Gastrocnemius medialis (tissue), 4 donors: Measurements from ENCODE around the gene MAPK8. TPM values are rescaled to one million over a fixed set of nuclear protein-coding genes. Genes with fewer than 3 reads are reported as not detected.

ENCODE experiments used
- ATAC-seq, 2 donors: fragments of 150-250 bp; one replicate each; pipeline ENCODE4 v1.9.1; 2016
- DNase-seq, 2 donors: peaks; one replicate each; pipeline ENCODE4 v3.0.0-alpha.2; 2019
- H3K27ac ChIP-seq, 4 donors: fragments of 200-600 bp; sonication (generic); 1 replicate in 1 of 4; 2 replicates in 3 of 4; pipeline ENCODE4 v1.5.1; 2016 to 2018; ENCODE audit warnings: mild to moderate bottlenecking in 2 of 4, moderate library complexity in 1 of 4
- H3K27me3 ChIP-seq, 3 donors: fragments of 200-600 bp; sonication (generic) in 2 of 3; 1 replicate in 1 of 3; 2 replicates in 2 of 3; pipeline versions ENCODE4 v1.5.1 to v1.6.0; 2016 to 2019; ENCODE audit warnings: mild to moderate bottlenecking in 1 of 3, moderate library complexity in 1 of 3
- H3K36me3 ChIP-seq, 2 donors: fragments of 200-600 bp; sonication (generic) in 1 of 2; one replicate each; pipeline ENCODE4 v1.5.1; 2017 to 2018
- H3K4me1 ChIP-seq, 2 donors: fragments of 200-600 bp; sonication (generic) in 1 of 2; one replicate each; pipeline ENCODE4 v1.5.1; 2016 to 2017; ENCODE audit warnings: mild to moderate bottlenecking in 2 of 2
- H3K4me3 ChIP-seq, 4 donors: fragments of 200-600 bp; sonication (generic) in 3 of 4; 1 replicate in 1 of 4; 2 replicates in 3 of 4; pipeline ENCODE4 v1.5.1; 2016 to 2019; ENCODE audit warnings: mild to moderate bottlenecking in 2 of 4
- H3K9me3 ChIP-seq, 3 donors: fragments of 200-600 bp; sonication (generic) in 2 of 3; 1 replicate in 1 of 3; 2 replicates in 2 of 3; pipeline ENCODE4 v1.5.1; 2016 to 2019
- POLR2A ChIP-seq, 2 donors: fragments of 450-650 bp; IDR thresholded peaks; one replicate each; pipeline ENCODE4 v1.6.1; 2017; ENCODE audit warnings: antibody characterized with exemption in 2 of 2, mild to moderate bottlenecking in 2 of 2, moderate library complexity in 2 of 2
- in situ Hi-C, 4 donors: fragments of 200-750 bp; cut with MboI; loops; one replicate each; pipeline versions ENCODE4 v1.15.0 to v1.8.0; 2017; ENCODE audit warnings: low sequenced_read_pairs in 4 of 4
- intact Hi-C: fragments of 100-400 bp; cut with DNase I; formaldehyde crosslinking; loops from one replicate; pipeline ENCODE4 v1.15.1; 2023; ENCODE audit warnings: low total_unique reads
- total RNA-seq, 4 donors: library from RNA; depleted of rRNA; stranded (reverse); fragments of >200 nt; gene quantifications; one replicate each; pipeline versions ENCODE4 v1.1.0 to v1.2.3, GENCODE V29; 2016
- TF ChIP-seq, protein P1 (sequence below), 5 experiments: fragments of 450-650 bp in 3 of 5; fragments of 200-600 bp in 2 of 5; sonication (generic) in 2 of 5; IDR thresholded peaks in 4 of 5; conservative IDR thresholded peaks in 1 of 5; 1 replicate in 4 of 5; 2 replicates in 1 of 5; pipeline ENCODE4 v1.5.1; 2016 to 2019; ENCODE audit warnings: antibody characterized with exemption in 5 of 5, mild to moderate bottlenecking in 3 of 5, moderate library complexity in 3 of 5

The MAPK8 gene
- total RNA-seq, 4 donors from 2014 or later = 25.6 to 52.1 (median 35.4) TPM

DNA sequence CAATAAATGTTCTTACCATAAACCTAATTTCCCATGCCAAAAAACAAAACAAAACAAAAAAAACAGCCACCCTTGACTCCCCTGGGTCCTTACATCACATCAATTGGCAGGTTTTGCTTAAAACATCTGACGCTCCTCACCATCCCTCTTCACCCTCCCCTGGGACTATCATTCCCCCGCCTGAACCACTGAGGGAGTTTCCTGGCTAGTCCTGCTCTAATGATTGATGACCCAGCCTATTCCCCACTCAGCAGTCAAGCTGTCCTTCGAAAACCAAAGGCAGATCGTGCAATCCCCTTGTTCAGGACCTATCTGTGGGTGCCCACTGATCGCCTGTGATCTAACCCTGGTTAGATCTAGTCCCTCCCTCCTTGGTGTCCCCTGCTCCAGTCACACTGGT, 20.8 kb upstream of the MAPK8 start:
- Histone ChIP-seq H3K27me3 (peaks cover 0 to 3% (median 0%) of the 10 kb centered on the region in 3 donors), H3K27ac (no peak overlapping the region), H3K36me3 (no peaks in the 10 kb centered on the region), H3K4me1 (no peaks in the 10 kb centered on the region), H3K4me3 (no peak overlapping the region), H3K9me3 (peaks cover 0 to 5% (median 0%) of the 10 kb centered on the region in 3 donors)
- TF ChIP-seq, protein P1, sequence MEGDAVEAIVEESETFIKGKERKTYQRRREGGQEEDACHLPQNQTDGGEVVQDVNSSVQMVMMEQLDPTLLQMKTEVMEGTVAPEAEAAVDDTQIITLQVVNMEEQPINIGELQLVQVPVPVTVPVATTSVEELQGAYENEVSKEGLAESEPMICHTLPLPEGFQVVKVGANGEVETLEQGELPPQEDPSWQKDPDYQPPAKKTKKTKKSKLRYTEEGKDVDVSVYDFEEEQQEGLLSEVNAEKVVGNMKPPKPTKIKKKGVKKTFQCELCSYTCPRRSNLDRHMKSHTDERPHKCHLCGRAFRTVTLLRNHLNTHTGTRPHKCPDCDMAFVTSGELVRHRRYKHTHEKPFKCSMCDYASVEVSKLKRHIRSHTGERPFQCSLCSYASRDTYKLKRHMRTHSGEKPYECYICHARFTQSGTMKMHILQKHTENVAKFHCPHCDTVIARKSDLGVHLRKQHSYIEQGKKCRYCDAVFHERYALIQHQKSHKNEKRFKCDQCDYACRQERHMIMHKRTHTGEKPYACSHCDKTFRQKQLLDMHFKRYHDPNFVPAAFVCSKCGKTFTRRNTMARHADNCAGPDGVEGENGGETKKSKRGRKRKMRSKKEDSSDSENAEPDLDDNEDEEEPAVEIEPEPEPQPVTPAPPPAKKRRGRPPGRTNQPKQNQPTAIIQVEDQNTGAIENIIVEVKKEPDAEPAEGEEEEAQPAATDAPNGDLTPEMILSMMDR (IDR thresholded peaks at IDR 0.05 in 4 of 5, conservative IDR thresholded peaks at IDR 0.05 in 1 of 5) = no peak
- TF ChIP-seq POLR2A (IDR thresholded peaks at IDR 0.05) = no peak
- in situ Hi-C loops (no loop called here), intact Hi-C loops (no loop called here)
- no peak for DNase-seq
- ATAC-seq = no peak

DNA sequence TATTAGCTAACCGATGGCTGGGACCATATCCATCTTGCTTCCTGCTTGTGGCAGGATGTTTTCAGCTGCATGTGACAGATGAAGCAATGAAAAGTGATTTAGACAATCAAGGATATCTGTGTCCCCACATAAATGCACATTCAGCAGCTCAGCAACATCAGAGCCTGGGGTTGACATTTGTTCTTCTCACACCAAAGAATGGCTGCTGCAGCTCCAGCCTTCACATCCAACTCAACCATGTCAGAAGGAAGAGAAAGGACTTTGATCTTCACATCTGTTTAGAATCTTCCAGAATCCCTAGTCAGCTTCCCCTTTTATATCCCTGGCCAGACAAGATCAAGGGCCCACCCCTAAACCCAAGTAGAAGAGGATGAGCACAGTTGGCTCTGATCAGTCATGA, 20.1 kb upstream of the MAPK8 start:
- DNase-seq (no peak), ATAC-seq (no peak)
- in situ Hi-C loops (no loop called here), intact Hi-C loops (no loop called here)
- H3K9me3 ChIP-seq = peaks cover 0 to 5% (median 0%) of the 10 kb centered on the region in 3 donors
- H3K36me3 ChIP-seq = no peaks in the 10 kb centered on the region
- no peak overlapping the region for H3K4me3 ChIP-seq
- TF ChIP-seq, protein P1 (IDR thresholded peaks at IDR 0.05 in 4 of 5, conservative IDR thresholded peaks at IDR 0.05 in 1 of 5) = no peak
- no peak for TF ChIP-seq POLR2A (IDR thresholded peaks at IDR 0.05)
- no peaks in the 10 kb centered on the region for H3K4me1 ChIP-seq
- no peak overlapping the region for H3K27ac ChIP-seq
- H3K27me3 ChIP-seq = peaks cover 0 to 3% (median 0%) of the 10 kb centered on the region in 3 donors

DNA sequence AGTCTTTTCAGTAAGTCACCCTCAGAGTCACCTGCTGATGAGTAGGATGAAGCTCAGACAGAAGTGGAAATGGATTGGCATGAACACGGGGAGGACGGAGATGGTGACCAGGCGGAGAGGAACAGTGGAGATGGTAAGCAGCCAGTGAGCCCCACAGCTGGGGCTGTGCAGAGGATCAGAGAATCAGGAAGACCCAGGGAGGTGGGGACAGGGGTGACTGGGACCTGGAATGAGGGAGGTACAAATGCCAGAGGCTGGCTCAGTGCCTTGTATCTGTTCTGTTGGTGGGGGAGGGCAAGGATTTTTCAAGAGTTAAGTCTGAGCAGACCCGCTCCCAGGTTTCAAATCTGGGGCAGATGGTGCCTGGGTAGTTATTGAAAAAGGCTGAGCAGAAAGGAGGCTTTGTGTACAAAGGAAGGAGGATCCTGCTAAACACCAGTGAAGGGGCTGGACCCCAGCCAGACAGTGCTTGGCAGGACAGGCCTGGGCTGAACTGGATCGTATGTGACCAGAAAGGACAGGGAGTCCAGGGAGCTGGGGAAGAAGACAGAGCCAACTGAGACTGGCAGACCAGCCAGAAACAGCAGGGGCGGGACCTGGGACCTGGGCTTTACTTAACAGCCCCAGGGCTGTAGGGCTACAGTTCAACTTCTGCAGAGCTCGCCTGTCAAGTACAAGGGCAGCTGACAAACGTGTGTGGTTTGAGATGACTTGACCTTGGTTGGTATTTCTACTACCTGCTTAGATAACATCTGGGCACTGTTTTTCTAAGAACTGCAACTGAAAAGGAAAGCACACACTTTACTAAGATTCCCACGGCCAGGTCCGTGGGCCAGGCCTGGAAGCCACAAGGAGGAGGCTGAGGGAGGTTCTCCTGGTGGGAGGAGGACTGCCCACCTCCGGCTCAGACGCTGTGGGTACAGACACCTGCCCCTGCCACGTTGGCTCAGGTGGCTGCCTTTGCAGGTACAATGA, 18.8 kb upstream of the MAPK8 start:
- H3K36me3 ChIP-seq = no peaks in the 10 kb centered on the region
- H3K27me3 ChIP-seq = peaks cover 0 to 3% (median 0%) of the 10 kb centered on the region in 3 donors
- TF ChIP-seq POLR2A (IDR thresholded peaks at IDR 0.05) = no peak
- TF ChIP-seq, protein P1 (IDR thresholded peaks at IDR 0.05 in 4 of 5, conservative IDR thresholded peaks at IDR 0.05 in 1 of 5) = no peak
- no peaks in the 10 kb centered on the region for H3K4me1 ChIP-seq
- intact Hi-C loops = no loop called here
- no peak overlapping the region for H3K4me3 ChIP-seq
- DNase-seq (no peak), ATAC-seq (no peak)
- H3K27ac ChIP-seq = no peak overlapping the region
- peaks cover 0 to 5% (median 0%) of the 10 kb centered on the region in 3 donors for H3K9me3 ChIP-seq
- in situ Hi-C loops = no loop called here

DNA sequence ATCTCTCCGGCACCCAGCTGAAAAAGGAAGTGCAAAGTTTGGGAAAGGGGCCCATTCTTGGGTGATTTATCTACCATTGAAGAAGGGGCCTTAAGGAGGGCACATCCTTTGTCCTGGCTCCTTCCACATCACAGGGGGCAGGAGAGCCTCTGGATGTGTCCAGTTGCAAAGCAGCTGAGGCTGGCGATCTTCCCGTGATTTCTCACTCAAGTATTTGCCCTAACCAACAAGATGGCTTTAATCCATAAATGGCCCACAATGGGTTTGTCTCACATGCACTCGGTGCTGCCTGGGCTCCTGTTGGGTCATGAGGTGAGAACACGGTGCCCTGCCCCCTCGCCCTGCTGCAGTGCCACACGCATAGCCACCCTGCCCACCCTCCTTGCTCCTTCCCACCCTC, 17.8 kb upstream of the MAPK8 start:
- in situ Hi-C loops (no loop called here), intact Hi-C loops (no loop called here)
- Histone ChIP-seq H3K36me3 (no peaks in the 10 kb centered on the region), H3K27ac (no peak overlapping the region), H3K27me3 (peaks cover 0 to 3% (median 0%) of the 10 kb centered on the region in 3 donors), H3K4me3 (no peak overlapping the region), H3K4me1 (no peaks in the 10 kb centered on the region), H3K9me3 (peaks cover 0 to 5% (median 0%) of the 10 kb centered on the region in 3 donors)
- no peak for ATAC-seq
- TF ChIP-seq, protein P1 (IDR thresholded peaks at IDR 0.05 in 4 of 5, conservative IDR thresholded peaks at IDR 0.05 in 1 of 5) = no peak
- no peak for TF ChIP-seq POLR2A (IDR thresholded peaks at IDR 0.05)
- no peak for DNase-seq
